Stimulated activated CD8-positive, alpha-beta memory T cell treated with anti-CD3 and anti-CD28 coated beads, Interleukin-4, amount 100 ng/mL, for 24 hours (primary cell): ENCODE data around the gene STARD13.

Source experiments
- DNase-seq: peaks from one replicate; pipeline ENCODE4 v3.0.0-alpha.2; 2020; ENCODE audit warnings: low read depth

STARD13 gene

GRCh38 chr13:33201659-33202058 is 83.9 kb downstream of the STARD13 start:
- DNase-seq, result no peak

GRCh38 chr13:33199289-33199850 is 86.2 kb downstream of the STARD13 start:
- no peak for DNase-seq

- DNase-seq, result no peak
These were observed 88.0 kb downstream of the STARD13 start for GRCh38 chr13:33197541-33197971.

- DNase-seq, result no peak
These were observed 88.8 kb downstream of the STARD13 start for GRCh38 chr13:33196767-33197166.

- no peak for DNase-seq
These were observed 89.7 kb downstream of the STARD13 start for GRCh38 chr13:33195693-33196464.

- DNase-seq, result no peak
These were observed 90.5 kb downstream of the STARD13 start for GRCh38 chr13:33194820-33195692.

GRCh38 chr13:33193428-33193974 is 92.1 kb downstream of the STARD13 start:
- DNase-seq, result no peak

GRCh38 chr13:33191425-33192210 is 93.9 kb downstream of the STARD13 start:
- DNase-seq, result no peak

GRCh38 chr13:33189470-33189869 is 96.1 kb downstream of the STARD13 start:
- no peak for DNase-seq

- DNase-seq, result no peak
These were observed 97.3 kb downstream of the STARD13 start for GRCh38 chr13:33188093-33188882.

GRCh38 chr13:33186861-33187291 is 98.7 kb downstream of the STARD13 start:
- no peak for DNase-seq

GRCh38 chr13:33185853-33186252 is 99.7 kb downstream of the STARD13 start:
- DNase-seq, result no peak

- no peak for DNase-seq
These were observed 101.0 kb downstream of the STARD13 start for GRCh38 chr13:33184530-33184929.

- no peak for DNase-seq
These were observed 101.5 kb downstream of the STARD13 start for GRCh38 chr13:33184112-33184490.

GRCh38 chr13:33183431-33184111 is 102.0 kb downstream of the STARD13 start:
- no peak for DNase-seq

- no peak for DNase-seq
These were observed 102.8 kb downstream of the STARD13 start for GRCh38 chr13:33182729-33183128.

GRCh38 chr13:33181264-33181663 is 104.3 kb downstream of the STARD13 start:
- DNase-seq, result no peak

GRCh38 chr13:33180122-33180804 is 105.3 kb downstream of the STARD13 start:
- DNase-seq, result no peak

- no peak for DNase-seq
These were observed 106.1 kb downstream of the STARD13 start for GRCh38 chr13:33179463-33179862.
